Measurements from ENCODE around the gene PRSS38. TPM values are rescaled to one million over a fixed set of nuclear protein-coding genes. Genes with fewer than 3 reads are reported as not detected.

The PRSS38 gene
- total RNA-seq, 4 donors from 2014 or later: not detected

- Histone ChIP-seq H3K4me3 (no peak overlapping the region), H3K9me3 (no peaks in the 10 kb centered on the region), H3K27me3 (no peaks in the 10 kb centered on the region), H3K27ac (no peak overlapping the region), H3K4me1 (peaks cover 0 to 22% (median 4%) of the 10 kb centered on the region in 3 donors), H3K36me3 (no peaks in the 10 kb centered on the region)
- 86% methylated on average over 3 of the region's 19 CpGs; no CpG with 5 or more reads in 1 of the 2 donors for WGBS, 2 donors (ENCODE audit: low coverage in 1 of 2)
- no peak for ATAC-seq
- TF ChIP-seq EP300 (IDR thresholded peaks at IDR 0.05) (no peak), POLR2AphosphoS5 (IDR thresholded peaks at IDR 0.05) (no peak), POLR2A (IDR thresholded peaks at IDR 0.05) (no peak)
- TF ChIP-seq, protein P1, sequence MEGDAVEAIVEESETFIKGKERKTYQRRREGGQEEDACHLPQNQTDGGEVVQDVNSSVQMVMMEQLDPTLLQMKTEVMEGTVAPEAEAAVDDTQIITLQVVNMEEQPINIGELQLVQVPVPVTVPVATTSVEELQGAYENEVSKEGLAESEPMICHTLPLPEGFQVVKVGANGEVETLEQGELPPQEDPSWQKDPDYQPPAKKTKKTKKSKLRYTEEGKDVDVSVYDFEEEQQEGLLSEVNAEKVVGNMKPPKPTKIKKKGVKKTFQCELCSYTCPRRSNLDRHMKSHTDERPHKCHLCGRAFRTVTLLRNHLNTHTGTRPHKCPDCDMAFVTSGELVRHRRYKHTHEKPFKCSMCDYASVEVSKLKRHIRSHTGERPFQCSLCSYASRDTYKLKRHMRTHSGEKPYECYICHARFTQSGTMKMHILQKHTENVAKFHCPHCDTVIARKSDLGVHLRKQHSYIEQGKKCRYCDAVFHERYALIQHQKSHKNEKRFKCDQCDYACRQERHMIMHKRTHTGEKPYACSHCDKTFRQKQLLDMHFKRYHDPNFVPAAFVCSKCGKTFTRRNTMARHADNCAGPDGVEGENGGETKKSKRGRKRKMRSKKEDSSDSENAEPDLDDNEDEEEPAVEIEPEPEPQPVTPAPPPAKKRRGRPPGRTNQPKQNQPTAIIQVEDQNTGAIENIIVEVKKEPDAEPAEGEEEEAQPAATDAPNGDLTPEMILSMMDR (IDR thresholded peaks at IDR 0.05): no peak
Measured at GRCh38 chr1:227891223-227891954, 75.9 kb downstream of the PRSS38 start.

DNA sequence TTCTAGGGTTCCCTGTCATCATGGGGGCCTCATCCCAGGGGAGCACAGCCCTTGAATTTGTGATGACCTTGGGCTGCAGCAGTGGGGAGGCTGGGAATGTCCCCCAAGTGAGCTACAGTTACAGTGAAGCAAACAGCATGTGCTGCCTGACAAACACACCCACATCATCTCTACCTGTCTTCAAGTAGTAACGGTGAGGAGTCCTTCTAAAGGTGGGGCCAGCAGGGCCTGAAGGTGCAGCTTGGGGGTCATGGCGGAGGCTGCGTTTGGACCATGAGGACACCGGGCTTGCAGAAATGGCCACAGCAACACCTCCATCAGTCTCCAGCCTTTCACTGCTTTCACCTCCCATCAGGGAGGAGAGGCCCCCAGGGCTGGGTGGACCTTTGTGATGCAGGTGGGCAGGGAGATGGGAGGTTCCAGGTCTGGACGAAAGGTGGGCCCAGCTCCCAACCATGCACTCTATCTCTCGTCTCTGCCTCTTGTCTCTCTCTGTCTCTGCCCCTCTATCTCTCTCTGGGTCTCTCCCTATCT lies 76.5 kb downstream of the PRSS38 start:
- 100% methylated on average over 2 of the region's 6 CpGs for WGBS, 2 donors (ENCODE audit: low coverage in 1 of 2)
- H3K27ac ChIP-seq: no peak overlapping the region
- no peak for ATAC-seq
- H3K36me3 ChIP-seq: no peaks in the 10 kb centered on the region
- H3K4me1 ChIP-seq: peaks cover 0 to 15% (median 0%) of the 10 kb centered on the region in 3 donors
- H3K9me3 ChIP-seq: no peaks in the 10 kb centered on the region
- TF ChIP-seq POLR2A (IDR thresholded peaks at IDR 0.05): no peak
- TF ChIP-seq, protein P1 (IDR thresholded peaks at IDR 0.05): no peak
- no peak for TF ChIP-seq POLR2AphosphoS5 (IDR thresholded peaks at IDR 0.05)
- TF ChIP-seq EP300 (IDR thresholded peaks at IDR 0.05): no peak
- no peaks in the 10 kb centered on the region for H3K27me3 ChIP-seq
- H3K4me3 ChIP-seq: no peak overlapping the region

DNA sequence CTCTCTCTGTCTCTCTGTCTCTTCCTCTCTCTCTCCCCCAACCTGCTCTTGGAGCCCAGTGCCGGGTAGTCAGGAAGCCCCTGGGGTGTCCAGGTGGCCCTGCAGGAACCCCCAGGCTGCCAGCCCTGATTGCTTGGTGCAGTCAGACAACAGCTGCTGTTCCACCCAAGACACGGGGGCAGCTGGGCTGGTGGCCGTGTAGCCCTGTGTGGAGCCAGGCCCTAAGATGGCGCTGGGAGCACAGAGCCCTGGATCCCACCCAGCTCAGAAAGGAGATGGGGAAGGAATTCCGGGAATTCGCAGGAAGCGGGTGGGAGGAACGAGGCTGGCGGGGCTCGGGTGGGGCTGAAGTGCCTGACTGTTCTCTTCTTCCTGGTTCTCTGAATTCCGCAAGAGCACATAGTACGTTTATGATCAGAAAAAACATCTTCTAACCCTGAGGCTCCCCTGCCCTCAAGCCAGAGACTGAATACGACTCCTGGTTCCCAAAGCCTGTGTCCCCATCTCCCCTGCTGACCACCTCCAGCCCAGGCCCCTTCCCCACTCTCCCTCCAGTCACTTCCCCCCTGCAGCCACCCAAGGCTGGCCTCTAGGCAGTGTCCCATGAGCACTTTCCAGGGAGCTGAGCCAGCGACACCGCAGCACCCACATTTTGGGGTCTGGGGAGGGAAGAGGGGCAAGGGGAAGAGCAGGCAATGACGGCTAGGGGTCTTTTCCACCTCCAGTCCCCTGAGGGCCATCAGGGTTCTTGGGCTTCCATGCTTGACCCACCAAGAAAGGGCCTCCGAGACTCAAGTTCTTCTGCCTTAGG lies 77.2 kb downstream of the PRSS38 start:
- no peaks in the 10 kb centered on the region for H3K27me3 ChIP-seq
- H3K36me3 ChIP-seq: no peaks in the 10 kb centered on the region
- H3K4me3 ChIP-seq: no peak overlapping the region
- H3K9me3 ChIP-seq: no peaks in the 10 kb centered on the region
- TF ChIP-seq POLR2AphosphoS5 (IDR thresholded peaks at IDR 0.05): no peak
- TF ChIP-seq EP300 (IDR thresholded peaks at IDR 0.05): no peak
- no peak for TF ChIP-seq POLR2A (IDR thresholded peaks at IDR 0.05)
- TF ChIP-seq, protein P1 (IDR thresholded peaks at IDR 0.05): no peak
- no peak for ATAC-seq
- H3K4me1 ChIP-seq: peaks cover 0 to 8% (median 0%) of the 10 kb centered on the region in 3 donors
- WGBS, 2 donors (ENCODE audit: low coverage in 1 of 2): 74% methylated on average over 6 of the region's 17 CpGs; no CpG with 5 or more reads in 1 of the 2 donors
- no peak overlapping the region for H3K27ac ChIP-seq

DNA sequence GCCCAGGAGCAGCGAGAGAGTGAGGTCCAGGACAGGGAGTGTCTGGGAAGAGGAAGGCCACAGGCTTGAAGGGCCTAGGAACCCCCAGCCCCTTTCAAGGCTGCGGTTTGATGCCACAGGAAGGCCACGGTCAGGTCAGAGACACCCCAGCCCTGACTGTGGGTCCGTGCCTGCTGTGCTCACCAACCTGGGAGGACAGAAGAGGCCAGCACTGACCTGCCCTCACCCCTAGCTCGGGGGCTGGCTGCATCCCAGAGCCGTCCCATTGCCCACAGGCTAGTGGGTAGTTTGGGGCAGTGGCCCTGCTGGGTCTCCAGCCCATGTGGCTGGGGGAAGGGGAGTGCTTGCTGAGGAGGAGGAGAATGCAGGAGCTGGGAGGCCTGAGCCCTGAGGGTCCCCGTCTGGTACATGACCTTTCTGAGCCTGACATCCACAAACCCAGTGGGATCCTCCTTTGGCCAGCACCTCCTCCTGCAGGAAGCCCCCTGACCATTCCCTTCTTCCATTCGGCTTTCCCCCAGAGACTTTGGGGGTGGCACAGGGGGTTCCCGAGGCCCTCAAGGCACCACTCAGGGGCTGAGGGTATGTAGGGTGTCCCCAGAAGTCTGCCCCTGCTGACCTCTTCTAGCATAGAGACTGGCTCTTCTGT lies 77.9 kb downstream of the PRSS38 start:
- Histone ChIP-seq H3K27me3 (no peaks in the 10 kb centered on the region), H3K4me3 (no peak overlapping the region), H3K9me3 (no peaks in the 10 kb centered on the region), H3K36me3 (no peaks in the 10 kb centered on the region), H3K27ac (no peak overlapping the region), H3K4me1 (peaks cover 0 to 8% (median 0%) of the 10 kb centered on the region in 3 donors)
- TF ChIP-seq EP300 (IDR thresholded peaks at IDR 0.05): no peak
- ATAC-seq: no peak
- WGBS, 2 donors (ENCODE audit: low coverage in 1 of 2): 88% methylated on average over 3 of the region's 9 CpGs; no CpG with 5 or more reads in 1 of the 2 donors

All from gastroesophageal sphincter (tissue), 4 donors.